ENCODE results near the gene MPEG1. TPM values are rescaled to one million over a fixed set of nuclear protein-coding genes. Genes with fewer than 3 reads are reported as not detected.

The MPEG1 gene
- total RNA-seq, 1 donor from 2014 or later, result not detected

DNA sequence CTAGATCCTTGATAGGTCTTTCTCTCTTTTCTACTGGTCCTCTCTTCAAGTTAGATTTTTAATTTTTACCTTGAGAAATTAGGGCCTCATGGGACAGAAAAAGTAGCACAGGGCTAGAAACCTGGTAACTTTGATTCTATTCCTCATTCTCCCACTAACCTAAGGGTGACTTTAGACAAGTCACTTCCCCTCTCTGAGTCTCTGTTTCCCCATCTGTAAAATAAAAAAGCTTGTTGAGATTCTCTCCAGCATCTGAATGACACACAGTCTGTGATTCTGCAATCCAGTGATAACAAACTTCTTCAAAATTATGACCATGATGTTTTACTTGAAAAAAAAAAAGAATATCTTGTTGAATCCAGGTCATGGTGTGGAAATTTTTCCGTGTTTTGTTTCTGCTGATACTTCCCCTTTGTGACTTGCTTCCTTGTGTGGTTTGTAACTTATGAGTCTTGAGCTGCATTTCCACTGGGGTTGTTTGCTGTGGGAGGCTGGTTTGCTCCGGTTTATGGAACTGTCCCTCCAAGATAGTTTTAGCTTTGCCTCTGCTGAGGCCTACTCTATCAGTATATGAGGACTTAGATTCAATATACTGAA is 9.8 kb upstream of the MPEG1 start:
- no peaks in the 10 kb centered on the region for H3K27me3 ChIP-seq (ENCODE audit: control insufficient read depth, insufficient read depth, low read length)
- no peak for FAIRE-seq
- no peak for DNase-seq (ENCODE audit: low read depth)
- no peaks in the 10 kb centered on the region for H3K36me3 ChIP-seq (ENCODE audit: control insufficient read depth, insufficient read depth, low read length)
- TF ChIP-seq, protein P1, sequence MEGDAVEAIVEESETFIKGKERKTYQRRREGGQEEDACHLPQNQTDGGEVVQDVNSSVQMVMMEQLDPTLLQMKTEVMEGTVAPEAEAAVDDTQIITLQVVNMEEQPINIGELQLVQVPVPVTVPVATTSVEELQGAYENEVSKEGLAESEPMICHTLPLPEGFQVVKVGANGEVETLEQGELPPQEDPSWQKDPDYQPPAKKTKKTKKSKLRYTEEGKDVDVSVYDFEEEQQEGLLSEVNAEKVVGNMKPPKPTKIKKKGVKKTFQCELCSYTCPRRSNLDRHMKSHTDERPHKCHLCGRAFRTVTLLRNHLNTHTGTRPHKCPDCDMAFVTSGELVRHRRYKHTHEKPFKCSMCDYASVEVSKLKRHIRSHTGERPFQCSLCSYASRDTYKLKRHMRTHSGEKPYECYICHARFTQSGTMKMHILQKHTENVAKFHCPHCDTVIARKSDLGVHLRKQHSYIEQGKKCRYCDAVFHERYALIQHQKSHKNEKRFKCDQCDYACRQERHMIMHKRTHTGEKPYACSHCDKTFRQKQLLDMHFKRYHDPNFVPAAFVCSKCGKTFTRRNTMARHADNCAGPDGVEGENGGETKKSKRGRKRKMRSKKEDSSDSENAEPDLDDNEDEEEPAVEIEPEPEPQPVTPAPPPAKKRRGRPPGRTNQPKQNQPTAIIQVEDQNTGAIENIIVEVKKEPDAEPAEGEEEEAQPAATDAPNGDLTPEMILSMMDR (IDR thresholded peaks at IDR 0.05; ENCODE audit: insufficient read depth, low read length, severe bottlenecking), result no peak
- H3K4me3 ChIP-seq (ENCODE audit: low read depth, low read length), result no peak overlapping the region

DNA sequence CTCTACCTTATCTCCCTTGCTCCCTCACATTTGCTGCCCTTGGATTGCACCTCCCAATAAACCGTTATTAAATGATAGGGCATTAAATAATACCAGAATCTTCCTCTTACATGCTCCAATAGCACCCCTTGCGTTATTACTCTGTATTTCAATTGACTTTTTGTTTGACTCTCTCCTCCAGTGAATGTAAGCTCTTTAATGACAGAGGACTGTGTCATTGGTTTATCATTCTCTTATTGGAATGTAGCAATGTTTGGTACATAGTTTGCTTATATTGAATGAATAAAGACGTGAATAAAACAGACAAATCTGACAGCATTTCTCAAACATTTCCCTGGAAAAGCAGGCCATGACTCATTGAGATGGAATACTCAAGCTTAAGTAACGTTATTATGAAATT is 8.7 kb upstream of the MPEG1 start:
- no peaks in the 10 kb centered on the region for H3K36me3 ChIP-seq (ENCODE audit: control insufficient read depth, insufficient read depth, low read length)
- no peak for FAIRE-seq
- H3K27me3 ChIP-seq (ENCODE audit: control insufficient read depth, insufficient read depth, low read length), result no peaks in the 10 kb centered on the region
- TF ChIP-seq, protein P1 (IDR thresholded peaks at IDR 0.05; ENCODE audit: insufficient read depth, low read length, severe bottlenecking), result peak; percentile 22
- H3K4me3 ChIP-seq (ENCODE audit: low read depth, low read length), result no peak overlapping the region
- DNase-seq (ENCODE audit: low read depth), result peak; percentile 90

DNA sequence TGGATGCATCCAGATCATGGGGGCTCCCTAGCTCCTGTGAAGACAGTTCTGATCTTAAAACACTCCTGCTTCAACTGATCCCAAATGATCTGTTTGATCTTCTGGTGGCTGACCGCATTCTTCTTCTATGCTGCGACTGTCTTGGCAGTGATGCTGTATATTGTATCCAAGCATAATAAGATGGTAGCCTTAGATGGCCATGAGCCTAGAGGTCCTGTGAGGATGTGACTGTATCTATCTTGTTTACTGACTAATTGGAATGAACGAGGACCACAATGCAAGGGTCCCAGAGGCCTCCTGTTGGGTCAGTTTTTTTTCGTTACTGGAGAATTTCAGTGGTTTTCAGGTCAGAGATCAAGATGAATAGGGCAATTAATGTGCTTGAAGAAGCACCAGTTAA is 7.1 kb upstream of the MPEG1 start:
- Histone ChIP-seq H3K36me3 (ENCODE audit: control insufficient read depth, insufficient read depth, low read length) (no peaks in the 10 kb centered on the region), H3K4me3 (ENCODE audit: low read depth, low read length) (no peak overlapping the region), H3K27me3 (ENCODE audit: control insufficient read depth, insufficient read depth, low read length) (no peaks in the 10 kb centered on the region)
- FAIRE-seq (no peak), DNase-seq (ENCODE audit: low read depth) (no peak)
- TF ChIP-seq, protein P1 (IDR thresholded peaks at IDR 0.05; ENCODE audit: insufficient read depth, low read length, severe bottlenecking), result no peak

DNA sequence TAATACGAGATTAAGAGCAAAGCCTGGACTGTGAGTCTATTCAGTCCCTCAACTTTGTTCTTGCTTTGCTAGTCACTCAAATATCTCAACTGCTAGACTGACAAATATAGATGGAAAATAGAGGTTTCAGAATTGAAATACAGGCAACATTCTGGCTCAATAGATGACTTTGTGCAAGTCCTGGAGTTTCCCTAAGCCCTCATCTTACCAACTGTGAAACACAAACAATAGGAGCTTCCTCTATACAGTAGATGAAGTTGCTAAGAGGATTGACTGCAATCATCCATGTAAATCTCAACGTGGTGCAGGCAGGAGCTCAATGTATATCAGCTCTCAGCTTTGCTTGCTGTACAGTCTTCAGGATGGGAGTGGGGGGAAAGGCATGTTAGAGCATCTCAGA is 6.2 kb upstream of the MPEG1 start:
- TF ChIP-seq, protein P1 (IDR thresholded peaks at IDR 0.05; ENCODE audit: insufficient read depth, low read length, severe bottlenecking), result no peak
- no peak for FAIRE-seq
- Histone ChIP-seq H3K4me3 (ENCODE audit: low read depth, low read length) (no peak overlapping the region), H3K27me3 (ENCODE audit: control insufficient read depth, insufficient read depth, low read length) (peaks cover 2% of the 10 kb centered on the region), H3K36me3 (ENCODE audit: control insufficient read depth, insufficient read depth, low read length) (no peaks in the 10 kb centered on the region)
- DNase-seq (ENCODE audit: low read depth), result no peak

DNA sequence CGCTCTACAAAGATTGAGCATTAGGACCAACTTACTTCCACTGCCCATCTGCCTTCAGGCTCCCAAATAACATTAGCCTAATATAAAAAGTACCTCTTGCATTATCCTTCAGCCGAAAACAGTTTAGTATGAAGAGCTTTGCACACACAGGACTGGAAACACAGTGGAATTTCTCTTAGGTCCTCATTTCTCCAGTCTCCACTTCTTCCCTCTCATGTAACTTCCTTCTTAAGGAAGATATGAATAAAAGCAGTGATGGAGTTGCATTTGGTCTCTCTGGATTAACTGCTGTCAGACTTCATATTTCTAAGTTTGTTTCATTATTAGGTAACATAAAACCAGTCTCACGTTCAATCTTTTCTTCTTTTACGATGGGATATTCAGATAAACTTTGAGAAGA is 5.6 kb upstream of the MPEG1 start:
- FAIRE-seq (no peak), DNase-seq (ENCODE audit: low read depth) (no peak)
- H3K4me3 ChIP-seq (ENCODE audit: low read depth, low read length), result no peak overlapping the region
- TF ChIP-seq, protein P1 (IDR thresholded peaks at IDR 0.05; ENCODE audit: insufficient read depth, low read length, severe bottlenecking), result no peak
- H3K27me3 ChIP-seq (ENCODE audit: control insufficient read depth, insufficient read depth, low read length), result peaks cover 2% of the 10 kb centered on the region
- no peaks in the 10 kb centered on the region for H3K36me3 ChIP-seq (ENCODE audit: control insufficient read depth, insufficient read depth, low read length)

All from bronchial epithelial cell (primary cell).